HG03066 (cell line): ENCODE data around the gene ANKRD18B.
"Not testable (repeated sequence)": the region's sequence is repeated elsewhere in the genome, so short reads cannot be mapped to it uniquely, and the experiment has no call there.

ENCODE experiments used
- ATAC-seq: cut with Tn5 transposase; IDR thresholded peaks from one replicate; pipeline ENCODE4 v1.9.1; 2021; ENCODE audit warnings: low read depth; ENCODE audit not compliant: unreplicated experiment

ANKRD18B gene

GRCh38 chr9:33604249-33604648 is 80.2 kb downstream of the ANKRD18B start:
- not testable (repeated sequence) for ATAC-seq

- not testable (repeated sequence) for ATAC-seq
Measured at GRCh38 chr9:33604936-33605335, 80.9 kb downstream of the ANKRD18B start.

GRCh38 chr9:33611358-33611757 is 87.3 kb downstream of the ANKRD18B start:
- ATAC-seq, result no peak

- ATAC-seq, result not testable (repeated sequence)
Measured at GRCh38 chr9:33612410-33612809, 88.4 kb downstream of the ANKRD18B start.

- no peak for ATAC-seq
Measured at GRCh38 chr9:33614001-33614687, 90.1 kb downstream of the ANKRD18B start.

- ATAC-seq, result not testable (repeated sequence)
Measured at GRCh38 chr9:33618370-33618769, 94.3 kb downstream of the ANKRD18B start.

GRCh38 chr9:33619666-33620404 is 95.8 kb downstream of the ANKRD18B start:
- ATAC-seq, result no peak

GRCh38 chr9:33620738-33621439 is 96.8 kb downstream of the ANKRD18B start:
- no peak for ATAC-seq
